PC-9 (cell line): Measurements from ENCODE around the gene ERRFI1. TPM values are rescaled to one million over a fixed set of nuclear protein-coding genes. Genes with fewer than 3 reads are reported as not detected.

ENCODE experiments used
- BruUV-seq: library from RNA; stranded (reverse); fragments of 400-500 nt; replicated peaks from 2 replicates; lab custom pipeline; 2021; lab: Mats Ljungman, UMichigan
- CTCF ChIA-PET: fragments of 300-600 bp; sonication (Branson Sonifier 250); formaldehyde crosslinking; loops from one replicate; lab custom pipeline; 2022; ENCODE audit warnings: antibody characterized with exemption; lab: Charles Lee
- POLR2A ChIA-PET: fragments of 300-600 bp; sonication (Branson Sonifier 250); formaldehyde crosslinking; loops from one replicate; lab custom pipeline; 2022; ENCODE audit warnings: antibody characterized with exemption; ENCODE audit not compliant: unreplicated experiment; lab: Charles Lee
- DNase-seq, 2 experiments: peaks; one replicate each; pipeline versions ENCODE4 v3.0.0 to v3.0.0-alpha.2; 2015 to 2022; ENCODE audit warnings: mixed read lengths in 1 of 2
- H2AFZ ChIP-seq: fragments of 200-600 bp; sonication (generic); 2 replicates; pipeline ENCODE4 v1.8.1; 2017; ENCODE audit warnings: antibody characterized with exemption
- H3F3A ChIP-seq: fragments of 200-600 bp; sonication (generic); 2 replicates; pipeline ENCODE4 v1.8.1; 2017; ENCODE audit warnings: antibody characterized with exemption, mild to moderate bottlenecking, low read depth; ENCODE audit not compliant: insufficient read depth
- H3K27ac ChIP-seq: fragments of 200-600 bp; sonication (generic); 2 replicates; pipeline ENCODE4 v1.6.1; 2016; ENCODE audit warnings: mixed run types
- H3K27me3 ChIP-seq: fragments of 200-600 bp; sonication (generic); 2 replicates; pipeline ENCODE4 v1.6.1; 2016; ENCODE audit warnings: low read depth, mixed run types; ENCODE audit not compliant: insufficient read depth
- H3K36me3 ChIP-seq: fragments of 200-600 bp; sonication (generic); 2 replicates; pipeline ENCODE4 v1.6.1; 2016; ENCODE audit warnings: low read depth, mixed run types
- H3K4me1 ChIP-seq: fragments of 200-600 bp; sonication (generic); replicated peaks from 2 replicates; pipeline ENCODE4 v1.6.1; 2016; ENCODE audit warnings: mixed run types; ENCODE audit not compliant: insufficient read depth
- H3K4me2 ChIP-seq: fragments of 200-600 bp; sonication (generic); 2 replicates; pipeline ENCODE4 v1.6.1; 2017; ENCODE audit warnings: mixed run types
- H3K4me3 ChIP-seq: fragments of 200-600 bp; sonication (generic); 2 replicates; pipeline ENCODE4 v1.6.1; 2016; ENCODE audit warnings: mixed run types
- H3K79me2 ChIP-seq: fragments of 200-600 bp; sonication (generic); 2 replicates; pipeline ENCODE4 v1.6.1; 2017; ENCODE audit warnings: low read depth, mixed run types
- H3K9me2 ChIP-seq: fragments of 200-600 bp; sonication (generic); 2 replicates; pipeline ENCODE4 v1.8.1; 2017; ENCODE audit warnings: mild to moderate bottlenecking; ENCODE audit not compliant: insufficient read depth
- H3K9me3 ChIP-seq: fragments of 200-600 bp; sonication (generic); 2 replicates; pipeline ENCODE4 v1.8.1; 2016; ENCODE audit warnings: low read depth; ENCODE audit not compliant: insufficient read depth
- H4K20me1 ChIP-seq: fragments of 200-600 bp; sonication (generic); 2 replicates; pipeline ENCODE4 v1.8.1; 2017; ENCODE audit not compliant: insufficient read depth
- EZH2 ChIP-seq: fragments of 200-600 bp; sonication (generic); IDR thresholded peaks from 2 replicates; pipeline ENCODE4 v1.8.0; 2017; ENCODE audit warnings: antibody characterized with exemption, low read depth
- intact Hi-C: fragments of 100-400 bp; cut with micrococcal nuclease; formaldehyde crosslinking; loops from one replicate; pipeline ENCODE4 v1.10.0; 2022; ENCODE audit not compliant: unreplicated experiment
- total RNA-seq: library from RNA; stranded (reverse); gene quantifications from 2 replicates; pipeline ENCODE4 v1.2.3, GENCODE V29; 2021
- TF ChIP-seq, protein P1 (sequence below): fragments of 200-600 bp; sonication (generic); conservative IDR thresholded peaks from 2 replicates; pipeline ENCODE4 v1.6.1; 2017; ENCODE audit warnings: mixed run types, antibody characterized with exemption, mild to moderate bottlenecking, moderate library complexity

ERRFI1 gene
- total RNA-seq, 1 experiment from 2014 or later, result 44.9 TPM

DNA sequence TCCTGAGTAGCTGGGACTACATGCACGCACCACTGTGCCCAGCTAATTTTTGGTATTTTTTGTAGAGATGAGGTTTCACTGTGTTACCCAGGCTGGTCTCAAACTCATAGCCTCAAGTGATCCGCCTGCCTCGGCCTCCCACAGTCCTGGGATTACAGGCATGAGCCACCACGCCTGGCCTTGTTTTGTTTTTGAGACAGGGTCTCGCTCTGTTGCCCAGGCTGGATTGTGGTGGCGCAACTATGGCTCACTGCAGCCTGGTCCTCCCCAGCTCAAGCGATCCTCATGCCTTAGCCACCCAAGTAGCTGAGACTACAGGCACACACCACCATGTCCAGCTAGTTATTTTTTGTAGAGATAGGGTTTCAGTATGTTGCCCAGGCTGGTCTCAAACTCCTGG, 38.6 kb downstream of the ERRFI1 start:
- no peaks in the 10 kb centered on the region for H4K20me1 ChIP-seq
- POLR2A ChIA-PET, result no interaction called here
- intact Hi-C loops, result no loop called here
- no peaks in the 10 kb centered on the region for H3K27me3 ChIP-seq
- H3F3A ChIP-seq, result peaks cover 23% of the 10 kb centered on the region; the same call in 1 of the 2 replicates
- H3K9me3 ChIP-seq, result no peaks in the 10 kb centered on the region
- H3K9me2 ChIP-seq, result no peaks in the 10 kb centered on the region
- H3K4me3 ChIP-seq, result no peak overlapping the region
- peaks cover 15% of the 10 kb centered on the region for H3K79me2 ChIP-seq
- DNase-seq, result no peak
- CTCF ChIA-PET, result no interaction called here
- peak overlapping the region; percentile 69; the same call in 1 of the 2 replicates for H3K27ac ChIP-seq
- H3K4me1 ChIP-seq, result peaks cover 21% of the 10 kb centered on the region
- TF ChIP-seq, protein P1, sequence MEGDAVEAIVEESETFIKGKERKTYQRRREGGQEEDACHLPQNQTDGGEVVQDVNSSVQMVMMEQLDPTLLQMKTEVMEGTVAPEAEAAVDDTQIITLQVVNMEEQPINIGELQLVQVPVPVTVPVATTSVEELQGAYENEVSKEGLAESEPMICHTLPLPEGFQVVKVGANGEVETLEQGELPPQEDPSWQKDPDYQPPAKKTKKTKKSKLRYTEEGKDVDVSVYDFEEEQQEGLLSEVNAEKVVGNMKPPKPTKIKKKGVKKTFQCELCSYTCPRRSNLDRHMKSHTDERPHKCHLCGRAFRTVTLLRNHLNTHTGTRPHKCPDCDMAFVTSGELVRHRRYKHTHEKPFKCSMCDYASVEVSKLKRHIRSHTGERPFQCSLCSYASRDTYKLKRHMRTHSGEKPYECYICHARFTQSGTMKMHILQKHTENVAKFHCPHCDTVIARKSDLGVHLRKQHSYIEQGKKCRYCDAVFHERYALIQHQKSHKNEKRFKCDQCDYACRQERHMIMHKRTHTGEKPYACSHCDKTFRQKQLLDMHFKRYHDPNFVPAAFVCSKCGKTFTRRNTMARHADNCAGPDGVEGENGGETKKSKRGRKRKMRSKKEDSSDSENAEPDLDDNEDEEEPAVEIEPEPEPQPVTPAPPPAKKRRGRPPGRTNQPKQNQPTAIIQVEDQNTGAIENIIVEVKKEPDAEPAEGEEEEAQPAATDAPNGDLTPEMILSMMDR, result no peak
- TF ChIP-seq EZH2, result no peak
- no peak overlapping the region for H2AFZ ChIP-seq
- no peak overlapping the region for H3K4me2 ChIP-seq
- H3K36me3 ChIP-seq, result no peaks in the 10 kb centered on the region; the same call in 1 of the 2 replicates
- no TSS peak for BruUV-seq

DNA sequence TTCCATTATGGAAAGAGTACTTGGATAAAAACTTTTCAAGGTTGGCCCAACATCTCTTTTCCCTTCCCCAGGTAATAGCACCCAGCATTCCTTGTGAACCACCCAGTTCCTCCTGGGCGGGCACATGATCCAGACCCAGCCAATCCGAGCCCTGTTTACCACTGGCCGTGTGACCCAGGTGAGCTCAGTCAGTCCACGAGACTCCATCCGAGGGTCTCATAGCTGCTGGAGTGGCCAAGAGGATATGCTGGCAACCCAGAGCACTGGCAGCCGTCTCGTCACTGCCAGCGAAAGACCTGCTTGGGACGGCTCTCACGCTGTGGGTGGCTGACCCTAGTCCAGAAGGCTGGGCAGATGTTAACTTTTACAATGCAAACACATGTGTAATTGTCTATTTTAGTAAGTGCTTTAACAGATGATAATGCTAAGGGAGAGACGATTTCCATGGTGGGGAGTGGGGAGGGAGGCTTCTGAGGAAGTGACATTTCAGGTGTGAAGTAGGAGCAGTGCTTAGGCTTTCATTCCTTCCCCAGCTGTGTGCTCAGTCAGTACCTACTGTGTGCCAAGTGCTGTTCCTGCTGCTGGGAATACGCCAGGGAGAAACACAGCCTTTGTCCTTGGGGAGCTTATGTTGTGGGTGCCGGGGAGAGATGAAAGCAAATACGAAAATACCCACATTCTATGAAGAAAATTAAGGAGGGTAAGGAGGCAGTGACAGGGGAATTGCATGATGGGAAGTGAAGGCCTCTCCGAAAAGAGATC, 40.1 kb downstream of the ERRFI1 start:
- no peaks in the 10 kb centered on the region for H3K9me3 ChIP-seq
- ChIA-PET POLR2A (no interaction called here), CTCF (interaction anchor here (0.6 kb wide), 1 partner anchor 346 kb away, joined by 3 read pairs; no protein-coding TSS in a partner anchor)
- no peaks in the 10 kb centered on the region for H3K9me2 ChIP-seq
- peaks cover 23% of the 10 kb centered on the region; the same call in 1 of the 2 replicates for H3F3A ChIP-seq
- intact Hi-C loops, result no loop called here
- H3K4me2 ChIP-seq, result no peak overlapping the region
- peaks cover 23% of the 10 kb centered on the region for H3K4me1 ChIP-seq
- BruUV-seq, result no TSS peak
- no peak for DNase-seq
- no peak overlapping the region for H2AFZ ChIP-seq
- no peaks in the 10 kb centered on the region; the same call in 1 of the 2 replicates for H3K36me3 ChIP-seq
- no peaks in the 10 kb centered on the region for H4K20me1 ChIP-seq
- TF ChIP-seq, protein P1, result no peak
- no peak for TF ChIP-seq EZH2
- peaks cover 16% of the 10 kb centered on the region for H3K79me2 ChIP-seq
- H3K4me3 ChIP-seq, result no peak overlapping the region
- no peaks in the 10 kb centered on the region for H3K27me3 ChIP-seq
- H3K27ac ChIP-seq, result no peak overlapping the region

DNA sequence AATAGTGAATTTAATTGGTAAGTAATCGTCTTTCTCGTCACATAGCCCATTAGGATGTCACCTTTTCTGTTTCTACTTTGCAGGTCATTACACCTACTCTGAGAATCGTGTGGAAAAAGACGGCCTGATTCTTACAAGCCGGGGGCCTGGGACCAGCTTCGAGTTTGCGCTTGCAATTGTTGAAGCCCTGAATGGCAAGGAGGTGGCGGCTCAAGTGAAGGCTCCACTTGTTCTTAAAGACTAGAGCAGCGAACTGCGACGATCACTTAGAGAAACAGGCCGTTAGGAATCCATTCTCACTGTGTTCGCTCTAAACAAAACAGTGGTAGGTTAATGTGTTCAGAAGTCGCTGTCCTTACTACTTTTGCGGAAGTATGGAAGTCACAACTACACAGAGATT, 41.3 kb downstream of the ERRFI1 start:
- Histone ChIP-seq H3K4me3 (no peak overlapping the region), H3K9me3 (no peaks in the 10 kb centered on the region), H3K36me3 (no peaks in the 10 kb centered on the region; the same call in 1 of the 2 replicates), H3K79me2 (peaks cover 16% of the 10 kb centered on the region), H3K9me2 (no peaks in the 10 kb centered on the region), H2AFZ (no peak overlapping the region), H3F3A (peaks cover 23% of the 10 kb centered on the region), H3K27ac (no peak overlapping the region), H3K4me1 (peaks cover 23% of the 10 kb centered on the region), H3K4me2 (no peak overlapping the region), H3K27me3 (no peaks in the 10 kb centered on the region), H4K20me1 (no peaks in the 10 kb centered on the region)
- intact Hi-C loops, result no loop called here
- CTCF ChIA-PET, result no interaction called here
- TF ChIP-seq, protein P1, result no peak
- no peak for TF ChIP-seq EZH2
- BruUV-seq, result no TSS peak
- POLR2A ChIA-PET, result no interaction called here
- DNase-seq, result no peak
